GM23338 (cell line): Measurements from ENCODE around the gene PRM1. TPM values are rescaled to one million over a fixed set of nuclear protein-coding genes. Genes with fewer than 3 reads are reported as not detected.

ENCODE experiments used
- ATAC-seq: fragments of 200-7000 bp; cut with Tn5 transposase; 3 replicates; pipeline ENCODE4 v1.9.1; 2020
- DNase-seq: peaks from one replicate; pipeline ENCODE4 v3.0.0-alpha.2; 2015; ENCODE audit warnings: low spot score
- H2AFZ ChIP-seq: fragments of 200-600 bp; sonication (generic); 2 replicates; pipeline ENCODE4 v1.8.0; 2016; ENCODE audit warnings: antibody characterized with exemption, mild to moderate bottlenecking, moderate library complexity
- H3F3A ChIP-seq: fragments of 200-600 bp; sonication (generic); replicated peaks from 2 replicates; pipeline ENCODE4 v1.8.0; 2017; ENCODE audit warnings: antibody characterized with exemption, mixed run types, low read depth
- H3K27ac ChIP-seq: fragments of 200-600 bp; sonication (generic); 2 replicates; pipeline ENCODE4 v1.6.1; 2016; ENCODE audit warnings: low read depth
- H3K27me3 ChIP-seq: fragments of 200-600 bp; sonication (generic); 2 replicates; pipeline ENCODE4 v1.8.0; 2016; ENCODE audit warnings: mild to moderate bottlenecking, mixed run types, moderate library complexity; ENCODE audit not compliant: insufficient read depth
- H3K36me3 ChIP-seq: fragments of 200-600 bp; sonication (generic); 2 replicates; pipeline ENCODE4 v1.8.0; 2016; ENCODE audit warnings: mild to moderate bottlenecking; ENCODE audit not compliant: insufficient read depth
- H3K4me1 ChIP-seq: fragments of 200-600 bp; sonication (generic); 2 replicates; pipeline ENCODE4 v1.8.0; 2016; ENCODE audit warnings: mild to moderate bottlenecking, moderate library complexity; ENCODE audit not compliant: insufficient read depth
- H3K4me2 ChIP-seq: fragments of 200-600 bp; sonication (generic); 2 replicates; pipeline ENCODE4 v1.7.1; 2017; ENCODE audit warnings: mixed run types
- H3K4me3 ChIP-seq: fragments of 200-600 bp; sonication (generic); 2 replicates; pipeline ENCODE4 v1.6.1; 2016; ENCODE audit warnings: mixed run types
- H3K79me2 ChIP-seq: fragments of 200-600 bp; sonication (generic); replicated peaks from 2 replicates; pipeline ENCODE4 v1.8.0; 2017; ENCODE audit warnings: mild to moderate bottlenecking; ENCODE audit not compliant: insufficient read depth
- H3K9me2 ChIP-seq: fragments of 200-600 bp; sonication (generic); 2 replicates; pipeline ENCODE4 v1.8.0; 2017; ENCODE audit not compliant: insufficient read depth
- H4K20me1 ChIP-seq: fragments of 200-600 bp; sonication (generic); replicated peaks from 2 replicates; pipeline ENCODE4 v1.8.0; 2017; ENCODE audit warnings: mild to moderate bottlenecking; ENCODE audit not compliant: insufficient read depth
- H3K27ac Mint-ChIP-seq: 2 replicates; pipeline ENCODE4 v1.8.0; 2020; ENCODE audit warnings: inconsistent platforms, mild to moderate bottlenecking, moderate library complexity, mixed read lengths
- H3K27me3 Mint-ChIP-seq: 3 replicates; pipeline ENCODE4 v1.8.0; 2022; ENCODE audit warnings: low read depth, mild to moderate bottlenecking, moderate library complexity, mixed read lengths, inconsistent platforms; ENCODE audit not compliant: insufficient read depth, poor library complexity
- H3K36me3 Mint-ChIP-seq: 3 replicates; pipeline ENCODE4 v1.8.0; 2021; ENCODE audit warnings: low read depth, mild to moderate bottlenecking, inconsistent platforms, moderate library complexity, mixed read lengths
- H3K4me1 Mint-ChIP-seq: 3 replicates; pipeline ENCODE4 v1.8.0; 2020; ENCODE audit warnings: mild to moderate bottlenecking, inconsistent platforms, mixed read lengths
- H3K4me3 Mint-ChIP-seq: 3 replicates; pipeline ENCODE4 v1.8.0; 2021; ENCODE audit warnings: moderate library complexity, mild to moderate bottlenecking, inconsistent platforms, mixed read lengths
- H3K9me3 Mint-ChIP-seq: 3 replicates; pipeline ENCODE4 v1.8.0; 2020; ENCODE audit warnings: moderate library complexity, mild to moderate bottlenecking, inconsistent platforms, mixed read lengths
- CREB1 ChIP-seq: fragments of 250-450 bp; sonication (Bioruptor Pico); IDR thresholded peaks from 2 replicates; pipeline ENCODE4 v1.5.0; 2020; ENCODE audit warnings: low read depth, mild to moderate bottlenecking, moderate library complexity
- ETS1 ChIP-seq: IDR thresholded peaks from 2 replicates; pipeline ENCODE4 v1.6.1; 2016; ENCODE audit warnings: antibody characterized with exemption
- EZH2 ChIP-seq: fragments of 200-600 bp; sonication (generic); IDR thresholded peaks from one replicate; pipeline ENCODE4 v1.8.0; 2017; ENCODE audit warnings: antibody characterized with exemption, mild to moderate bottlenecking, low read depth; ENCODE audit not compliant: unreplicated experiment
- JUNB ChIP-seq: IDR thresholded peaks from one replicate; pipeline ENCODE4 v1.6.1; 2016; ENCODE audit warnings: antibody characterized with exemption; ENCODE audit not compliant: unreplicated experiment
- NANOG ChIP-seq: IDR thresholded peaks from 2 replicates; pipeline ENCODE4 v1.6.1; 2016; ENCODE audit warnings: antibody characterized with exemption, borderline replicate concordance
- POLR2AphosphoS5 ChIP-seq: IDR thresholded peaks from 2 replicates; pipeline ENCODE4 v1.6.1; 2016; ENCODE audit warnings: antibody characterized with exemption, low read depth
- REST ChIP-seq: IDR thresholded peaks from one replicate; pipeline ENCODE4 v1.6.1; 2018; ENCODE audit warnings: antibody characterized with exemption; ENCODE audit not compliant: unreplicated experiment
- ZNF114 ChIP-seq: fragments of 250-450 bp; sonication (Bioruptor Pico); IDR thresholded peaks from 2 replicates; pipeline ENCODE4 v1.5.0; 2020; ENCODE audit warnings: mild to moderate bottlenecking, moderate library complexity
- ZNF331 ChIP-seq: fragments of 250-450 bp; sonication (Bioruptor Pico); IDR thresholded peaks from 2 replicates; pipeline ENCODE4 v1.5.0; 2020; ENCODE audit warnings: low read depth, mild to moderate bottlenecking, moderate library complexity
- ZNF462 ChIP-seq: fragments of 250-450 bp; sonication (Bioruptor Pico); IDR thresholded peaks from 2 replicates; pipeline ENCODE4 v1.5.0; 2020; ENCODE audit warnings: mild to moderate bottlenecking, moderate library complexity
- polyA plus RNA-seq: library from polyadenylated mRNA; unstranded; fragments of >200 nt; fragmentation: Nextera tagmentation; extraction: Ambion mirVana; gene quantifications from 2 replicates; pipeline ENCODE4 v1.2.1, GENCODE V29; 2016
- total RNA-seq: library from RNA; depleted of rRNA; stranded (reverse); fragments of >200 nt; shearing (Covaris generic); gene quantifications from 2 replicates; pipeline ENCODE4 v1.2.3, GENCODE V29; 2014

The PRM1 gene
- total and polyA plus RNA-seq, 2 experiments from 2014 or later: 1.2 TPM; not detected in 1

GRCh38 chr16:11264155-11264832 is 16.8 kb downstream of the PRM1 start (continued):
- no peak for TF ChIP-seq ZNF331 (CRISPR knock-in tag)
- TF ChIP-seq NANOG: no peak
- TF ChIP-seq POLR2AphosphoS5: no peak
- TF ChIP-seq EZH2: no peak
- TF ChIP-seq ZNF114 (CRISPR knock-in tag): no peak
- no peak for TF ChIP-seq JUNB
- no peak for TF ChIP-seq CREB1

DNA sequence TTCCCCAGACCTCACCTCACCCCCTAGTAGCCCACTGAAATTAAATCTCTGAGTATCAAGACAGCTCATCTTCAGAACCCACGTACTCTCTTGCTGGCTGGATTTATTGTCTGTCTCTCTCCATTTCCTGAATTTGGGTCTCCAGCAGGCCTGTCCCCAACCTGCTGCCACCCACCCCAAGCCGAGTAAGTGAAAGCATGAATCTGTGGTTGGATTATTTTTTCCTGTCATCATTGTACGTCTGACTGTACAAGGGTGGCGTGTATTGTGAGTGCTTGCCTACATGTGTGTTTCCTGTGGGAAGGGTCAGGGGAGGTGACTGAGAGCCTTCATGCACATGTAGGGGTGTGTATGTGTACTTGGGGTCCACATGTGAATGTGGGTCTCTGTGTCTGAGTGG is 17.4 kb downstream of the PRM1 start:
- H3K27ac ChIP-seq: no peak overlapping the region
- H2AFZ ChIP-seq: no peak overlapping the region
- H3K79me2 ChIP-seq: no peaks in the 10 kb centered on the region
- peaks cover 4% of the 10 kb centered on the region for H3K4me1 Mint-ChIP-seq
- no peaks in the 10 kb centered on the region; the same call in 1 of the 2 replicates for H3K4me1 ChIP-seq
- H3K27ac Mint-ChIP-seq: no peak overlapping the region
- H3K36me3 ChIP-seq: no peaks in the 10 kb centered on the region
- H3K4me3 Mint-ChIP-seq: no peak overlapping the region
- H3K27me3 ChIP-seq: no peaks in the 10 kb centered on the region
- H3K9me3 Mint-ChIP-seq: no peaks in the 10 kb centered on the region; the same call in 2 of the 3 replicates
- no peak overlapping the region for H3K4me3 ChIP-seq
- peaks cover 6% of the 10 kb centered on the region for H3F3A ChIP-seq
- no peak overlapping the region for H3K4me2 ChIP-seq
- no peak for ATAC-seq
- H3K9me2 ChIP-seq: peaks cover 3% of the 10 kb centered on the region; the same call in 1 of the 2 replicates
- DNase-seq: no peak
- no peaks in the 10 kb centered on the region for H4K20me1 ChIP-seq
- TF ChIP-seq ETS1 (no peak), ZNF462 (CRISPR knock-in tag) (no peak), REST (no peak), JUNB (no peak), POLR2AphosphoS5 (no peak)
- H3K27me3 Mint-ChIP-seq: peaks cover 11% of the 10 kb centered on the region
- H3K36me3 Mint-ChIP-seq: no peaks in the 10 kb centered on the region
